Hepatocyte (in vitro differentiated cells): ENCODE results near the gene TMEFF2. TPM values are rescaled to one million over a fixed set of nuclear protein-coding genes. Genes with fewer than 3 reads are reported as not detected.

Source experiments
- DNase-seq: peaks from one replicate; pipeline ENCODE4 v3.0.0-alpha.2; 2016; ENCODE audit warnings: low spot score
- H2AFZ ChIP-seq: fragments of 200-600 bp; sonication (generic); 2 replicates; pipeline ENCODE4 v1.6.0; 2016; ENCODE audit warnings: antibody characterized with exemption, mild to moderate bottlenecking
- H3K27ac ChIP-seq: fragments of 200-600 bp; sonication (generic); 2 replicates; pipeline ENCODE4 v1.5.1; 2016; ENCODE audit warnings: mild to moderate bottlenecking
- H3K27me3 ChIP-seq: fragments of 200-600 bp; sonication (generic); 2 replicates; pipeline ENCODE4 v1.6.1; 2016
- H3K36me3 ChIP-seq: fragments of 200-600 bp; sonication (generic); replicated peaks from 2 replicates; pipeline ENCODE4 v1.5.1; 2016; ENCODE audit warnings: low read depth; ENCODE audit not compliant: insufficient read depth
- H3K4me1 ChIP-seq: fragments of 200-600 bp; sonication (generic); 2 replicates; pipeline ENCODE4 v1.5.1; 2016; ENCODE audit warnings: mild to moderate bottlenecking, moderate library complexity; ENCODE audit not compliant: insufficient read depth
- H3K4me2 ChIP-seq: fragments of 200-600 bp; sonication (generic); 2 replicates; pipeline ENCODE4 v1.6.0; 2016
- H3K4me3 ChIP-seq: fragments of 200-600 bp; sonication (generic); 2 replicates; pipeline ENCODE4 v1.5.1; 2016; ENCODE audit warnings: mild to moderate bottlenecking
- H3K79me2 ChIP-seq: fragments of 200-600 bp; sonication (generic); 2 replicates; pipeline ENCODE4 v1.6.0; 2017; ENCODE audit warnings: mild to moderate bottlenecking
- H3K9me2 ChIP-seq: fragments of 200-600 bp; sonication (generic); replicated peaks from 2 replicates; pipeline ENCODE4 v1.6.0; 2017; ENCODE audit warnings: mild to moderate bottlenecking; ENCODE audit not compliant: insufficient read depth
- H3K9me3 ChIP-seq: fragments of 200-600 bp; sonication (generic); 2 replicates; pipeline ENCODE4 v1.5.1; 2016; ENCODE audit warnings: low read depth, mild to moderate bottlenecking
- H4K20me1 ChIP-seq: fragments of 200-600 bp; sonication (generic); 2 replicates; pipeline ENCODE4 v1.6.0; 2016; ENCODE audit warnings: mild to moderate bottlenecking; ENCODE audit not compliant: insufficient read depth, poor library complexity, severe bottlenecking
- EZH2 ChIP-seq: fragments of 200-600 bp; sonication (generic); IDR thresholded peaks from 2 replicates; pipeline ENCODE4 v1.6.1; 2016; ENCODE audit warnings: antibody characterized with exemption, mild to moderate bottlenecking, borderline replicate concordance
- EZH2phosphoT487 ChIP-seq: fragments of 200-600 bp; sonication (generic); IDR thresholded peaks from one replicate; pipeline ENCODE4 v1.6.1; 2018; ENCODE audit warnings: antibody characterized with exemption, mild to moderate bottlenecking, low read depth, moderate library complexity; ENCODE audit not compliant: unreplicated experiment, severe bottlenecking
- WGBS: methylation state at CpG from one replicate; pipeline ENCODE4 v1.1.6; 2016; ENCODE audit warnings: low lambda C conversion rate; ENCODE audit errors: missing lambda C conversion rate; 5-methylcytosine and 5-hydroxymethylcytosine counted together
- polyA plus RNA-seq: library from polyadenylated mRNA; unstranded; fragments of >200 nt; fragmentation: Nextera tagmentation; extraction: Ambion mirVana; gene quantifications from 2 replicates; pipeline ENCODE4 v1.2.1, GENCODE V29; 2016
- total RNA-seq: library from RNA; depleted of rRNA; stranded (reverse); fragments of >200 nt; gene quantifications from 2 replicates; pipeline ENCODE4 v1.2.3, GENCODE V29; 2014
- TF ChIP-seq, protein P1 (sequence below): fragments of 200-600 bp; sonication (generic); IDR thresholded peaks from 2 replicates; pipeline ENCODE4 v1.5.1; 2016; ENCODE audit warnings: antibody characterized with exemption, mild to moderate bottlenecking; ENCODE audit not compliant: poor library complexity

The TMEFF2 gene
- total and polyA plus RNA-seq, 2 experiments from 2014 or later: 0.43 to 1.8 TPM

DNA sequence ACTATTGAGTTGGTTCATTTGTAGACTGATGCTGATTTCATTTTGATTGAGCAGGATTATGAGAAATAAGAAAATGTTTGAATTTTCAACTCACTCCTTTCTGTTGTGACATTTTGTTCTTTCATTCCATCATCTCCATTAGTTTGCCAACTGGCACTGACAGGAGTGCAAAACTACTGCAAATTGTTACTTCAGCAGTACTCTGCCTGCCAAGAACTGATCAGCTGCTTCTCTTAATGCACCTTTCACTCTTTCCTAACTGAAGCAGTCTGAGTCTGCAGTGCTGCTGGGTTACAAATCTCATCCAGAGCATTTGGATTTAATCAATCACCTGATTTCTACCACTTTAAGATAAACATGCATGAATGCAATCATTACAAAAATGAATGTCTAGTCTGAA, 70.9 kb downstream of the TMEFF2 start:
- Histone ChIP-seq H3K4me2 (no peak overlapping the region), H3K4me1 (no peaks in the 10 kb centered on the region), H3K27me3 (no peaks in the 10 kb centered on the region), H3K4me3 (no peak overlapping the region), H3K36me3 (no peaks in the 10 kb centered on the region), H3K9me3 (no peaks in the 10 kb centered on the region), H3K9me2 (no peaks in the 10 kb centered on the region), H3K79me2 (no peaks in the 10 kb centered on the region), H2AFZ (no peak overlapping the region), H3K27ac (no peak overlapping the region), H4K20me1 (no peaks in the 10 kb centered on the region)
- no peak for DNase-seq
- TF ChIP-seq, protein P1, sequence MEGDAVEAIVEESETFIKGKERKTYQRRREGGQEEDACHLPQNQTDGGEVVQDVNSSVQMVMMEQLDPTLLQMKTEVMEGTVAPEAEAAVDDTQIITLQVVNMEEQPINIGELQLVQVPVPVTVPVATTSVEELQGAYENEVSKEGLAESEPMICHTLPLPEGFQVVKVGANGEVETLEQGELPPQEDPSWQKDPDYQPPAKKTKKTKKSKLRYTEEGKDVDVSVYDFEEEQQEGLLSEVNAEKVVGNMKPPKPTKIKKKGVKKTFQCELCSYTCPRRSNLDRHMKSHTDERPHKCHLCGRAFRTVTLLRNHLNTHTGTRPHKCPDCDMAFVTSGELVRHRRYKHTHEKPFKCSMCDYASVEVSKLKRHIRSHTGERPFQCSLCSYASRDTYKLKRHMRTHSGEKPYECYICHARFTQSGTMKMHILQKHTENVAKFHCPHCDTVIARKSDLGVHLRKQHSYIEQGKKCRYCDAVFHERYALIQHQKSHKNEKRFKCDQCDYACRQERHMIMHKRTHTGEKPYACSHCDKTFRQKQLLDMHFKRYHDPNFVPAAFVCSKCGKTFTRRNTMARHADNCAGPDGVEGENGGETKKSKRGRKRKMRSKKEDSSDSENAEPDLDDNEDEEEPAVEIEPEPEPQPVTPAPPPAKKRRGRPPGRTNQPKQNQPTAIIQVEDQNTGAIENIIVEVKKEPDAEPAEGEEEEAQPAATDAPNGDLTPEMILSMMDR: no peak
- no peak for TF ChIP-seq EZH2phosphoT487
- no peak for TF ChIP-seq EZH2

DNA sequence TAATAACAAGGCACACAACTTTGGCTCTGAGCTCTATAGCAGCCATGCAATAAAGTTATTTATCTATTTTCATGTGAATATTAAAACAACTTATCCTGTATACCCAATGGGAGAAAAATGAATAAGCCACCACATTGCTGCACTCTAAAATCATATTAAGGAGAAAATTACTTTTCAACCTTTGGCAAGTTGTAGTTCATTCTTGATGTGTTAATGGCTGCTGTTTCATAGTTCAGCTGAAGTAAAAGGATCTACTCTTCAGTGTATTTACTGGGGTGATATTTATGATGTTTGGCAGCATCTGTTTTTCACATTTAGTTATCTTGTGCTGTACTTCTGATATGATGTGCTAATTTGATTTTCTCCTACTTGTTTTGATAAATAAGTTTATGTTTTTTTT, 71.8 kb downstream of the TMEFF2 start:
- H3K27me3 ChIP-seq: no peaks in the 10 kb centered on the region
- no peak for DNase-seq
- no peaks in the 10 kb centered on the region for H3K79me2 ChIP-seq
- H2AFZ ChIP-seq: no peak overlapping the region
- H3K9me2 ChIP-seq: no peaks in the 10 kb centered on the region
- TF ChIP-seq EZH2phosphoT487 (no peak), EZH2 (no peak)
- TF ChIP-seq, protein P1: no peak
- H3K27ac ChIP-seq: no peak overlapping the region
- H4K20me1 ChIP-seq: no peaks in the 10 kb centered on the region
- no peaks in the 10 kb centered on the region for H3K9me3 ChIP-seq
- H3K4me3 ChIP-seq: no peak overlapping the region
- no peaks in the 10 kb centered on the region for H3K36me3 ChIP-seq
- no peak overlapping the region for H3K4me2 ChIP-seq
- H3K4me1 ChIP-seq: no peaks in the 10 kb centered on the region

DNA sequence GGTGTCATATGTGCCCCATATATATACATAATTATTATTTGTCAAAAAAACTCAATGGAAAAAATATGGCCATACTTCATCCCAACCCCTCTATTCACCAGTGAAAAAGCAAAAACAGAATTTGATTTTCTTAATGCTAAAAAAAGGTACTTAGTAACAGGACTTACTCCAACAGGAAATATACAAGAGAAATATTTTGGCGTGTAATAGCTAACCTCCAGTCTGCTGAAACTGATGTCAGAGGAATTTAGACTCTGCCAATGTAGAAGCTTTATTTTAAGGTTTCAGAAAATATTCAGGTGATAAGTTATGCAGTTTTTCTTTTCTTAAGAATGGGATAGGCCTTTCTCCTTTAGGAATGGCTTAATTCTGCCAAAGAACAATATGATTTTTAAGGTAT, 72.6 kb downstream of the TMEFF2 start:
- no peaks in the 10 kb centered on the region for H3K36me3 ChIP-seq
- H3K27ac ChIP-seq: no peak overlapping the region
- TF ChIP-seq, protein P1: no peak
- TF ChIP-seq EZH2phosphoT487: no peak
- no peak for TF ChIP-seq EZH2
- H3K4me2 ChIP-seq: no peak overlapping the region
- no peak overlapping the region for H2AFZ ChIP-seq
- no peak overlapping the region for H3K4me3 ChIP-seq
- 90% methylated on average over 1 of the region's 1 CpG for WGBS
- H3K4me1 ChIP-seq: no peaks in the 10 kb centered on the region
- H3K79me2 ChIP-seq: no peaks in the 10 kb centered on the region
- no peaks in the 10 kb centered on the region for H3K27me3 ChIP-seq
- DNase-seq: no peak
- H4K20me1 ChIP-seq: no peaks in the 10 kb centered on the region
- no peaks in the 10 kb centered on the region for H3K9me3 ChIP-seq
- no peaks in the 10 kb centered on the region for H3K9me2 ChIP-seq

DNA sequence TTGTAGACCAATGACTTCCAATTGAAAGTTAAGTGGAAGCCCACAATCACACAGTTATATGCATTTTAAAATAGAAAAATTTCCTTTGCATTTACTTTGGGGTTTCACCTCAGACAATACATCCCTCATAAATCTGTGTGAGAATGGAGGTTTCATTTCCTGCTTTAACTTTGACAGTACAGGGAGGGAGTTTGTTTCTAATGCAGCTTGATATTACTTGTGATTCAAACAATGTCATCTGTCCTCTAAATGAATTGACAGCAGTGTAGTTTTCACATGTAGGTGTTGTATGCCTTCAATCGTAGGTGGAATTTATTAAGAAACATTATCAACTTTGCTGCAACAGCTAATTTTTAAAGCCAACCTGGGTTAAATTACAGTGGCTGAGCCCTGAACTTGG, 75.2 kb downstream of the TMEFF2 start:
- TF ChIP-seq EZH2phosphoT487 (no peak), EZH2 (no peak)
- TF ChIP-seq, protein P1: no peak
- no peak overlapping the region for H3K27ac ChIP-seq
- no peaks in the 10 kb centered on the region for H3K27me3 ChIP-seq
- H3K4me3 ChIP-seq: no peak overlapping the region
- no peaks in the 10 kb centered on the region for H3K4me1 ChIP-seq
- no peak overlapping the region for H2AFZ ChIP-seq
- H3K79me2 ChIP-seq: no peaks in the 10 kb centered on the region
- H3K9me2 ChIP-seq: no peaks in the 10 kb centered on the region
- H4K20me1 ChIP-seq: no peaks in the 10 kb centered on the region
- WGBS: 76% methylated on average over 1 of the region's 1 CpG
- no peaks in the 10 kb centered on the region for H3K36me3 ChIP-seq
- H3K9me3 ChIP-seq: no peaks in the 10 kb centered on the region
- DNase-seq: no peak
- no peak overlapping the region for H3K4me2 ChIP-seq
